ENCODE measurements around the gene POC1B.

Gene POC1B

DNA sequence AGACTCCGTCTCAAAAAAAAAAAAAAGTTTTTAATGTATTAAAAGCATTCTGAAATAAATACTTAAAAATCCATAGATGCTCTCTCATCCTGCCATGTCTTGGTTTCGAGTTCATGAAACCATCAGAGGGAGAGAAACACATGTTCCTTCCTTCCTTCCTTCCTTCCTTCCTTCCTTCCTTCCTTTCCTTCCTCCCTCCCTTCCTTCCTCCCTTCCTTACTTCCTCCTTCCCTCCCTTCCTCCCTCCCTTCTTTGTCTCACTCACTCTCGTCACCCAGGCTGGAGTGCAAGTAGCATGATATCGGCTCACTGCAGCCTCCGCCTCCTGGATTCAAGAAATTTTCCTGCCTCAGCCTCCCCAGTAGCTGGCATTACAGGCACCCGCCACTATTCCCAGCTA is 113.2 kb downstream of the POC1B start:
- H3K4me3 ChIP-seq (ENCODE audit: low read depth, low read length, poor library complexity, severe bottlenecking) = no peak overlapping the region
- no peaks in the 10 kb centered on the region for H3F3A ChIP-seq (ENCODE audit: insufficient read depth, low read length)
- H3K4me2 ChIP-seq (ENCODE audit: low read length) = no peak overlapping the region
- H3K4me1 ChIP-seq (ENCODE audit: insufficient read depth, low read length, severe bottlenecking) = no peaks in the 10 kb centered on the region
- no peak for TF ChIP-seq CTCF (IDR thresholded peaks at IDR 0.05; ENCODE audit: low read length)
- TF ChIP-seq EZH2 (IDR thresholded peaks at IDR 0.05; ENCODE audit: borderline replicate concordance, low read length) = no peak
- H3K9me3 ChIP-seq (ENCODE audit: low read length) = no peaks in the 10 kb centered on the region
- H3K27me3 ChIP-seq (ENCODE audit: insufficient read depth, low read length) = no peaks in the 10 kb centered on the region
- no peak overlapping the region for H2AFZ ChIP-seq (ENCODE audit: low read length)
- H4K20me1 ChIP-seq (ENCODE audit: insufficient read depth, low read length) = no peaks in the 10 kb centered on the region
- no peaks in the 10 kb centered on the region for H3K79me2 ChIP-seq (ENCODE audit: insufficient read depth, low read length)
- H3K27ac ChIP-seq (ENCODE audit: low read depth, low read length, poor library complexity, severe bottlenecking) = no peak overlapping the region
- no peaks in the 10 kb centered on the region for H3K36me3 ChIP-seq (ENCODE audit: insufficient read depth, low read length)
- H3K9ac ChIP-seq (ENCODE audit: low read length) = no peak overlapping the region
- H3K9me2 ChIP-seq (ENCODE audit: low read depth, low read length) = no peaks in the 10 kb centered on the region

GRCh38 chr12:89411846-89412245 is 114.0 kb downstream of the POC1B start:
- H3K4me2 ChIP-seq (ENCODE audit: low read length) = no peak overlapping the region
- no peak overlapping the region for H3K27ac ChIP-seq (ENCODE audit: low read depth, low read length, poor library complexity, severe bottlenecking)
- no peaks in the 10 kb centered on the region for H4K20me1 ChIP-seq (ENCODE audit: insufficient read depth, low read length)
- H3K4me1 ChIP-seq (ENCODE audit: insufficient read depth, low read length, severe bottlenecking) = no peaks in the 10 kb centered on the region
- no peaks in the 10 kb centered on the region for H3K27me3 ChIP-seq (ENCODE audit: insufficient read depth, low read length)
- no peak overlapping the region for H2AFZ ChIP-seq (ENCODE audit: low read length)
- TF ChIP-seq EZH2 (IDR thresholded peaks at IDR 0.05; ENCODE audit: borderline replicate concordance, low read length) (no peak), CTCF (IDR thresholded peaks at IDR 0.05; ENCODE audit: low read length) (no peak)
- H3F3A ChIP-seq (ENCODE audit: insufficient read depth, low read length) = no peaks in the 10 kb centered on the region
- H3K4me3 ChIP-seq (ENCODE audit: low read depth, low read length, poor library complexity, severe bottlenecking) = no peak overlapping the region
- no peaks in the 10 kb centered on the region for H3K36me3 ChIP-seq (ENCODE audit: insufficient read depth, low read length)
- H3K79me2 ChIP-seq (ENCODE audit: insufficient read depth, low read length) = no peaks in the 10 kb centered on the region
- H3K9me2 ChIP-seq (ENCODE audit: low read depth, low read length) = no peaks in the 10 kb centered on the region
- no peaks in the 10 kb centered on the region for H3K9me3 ChIP-seq (ENCODE audit: low read length)
- no peak overlapping the region for H3K9ac ChIP-seq (ENCODE audit: low read length)

DNA sequence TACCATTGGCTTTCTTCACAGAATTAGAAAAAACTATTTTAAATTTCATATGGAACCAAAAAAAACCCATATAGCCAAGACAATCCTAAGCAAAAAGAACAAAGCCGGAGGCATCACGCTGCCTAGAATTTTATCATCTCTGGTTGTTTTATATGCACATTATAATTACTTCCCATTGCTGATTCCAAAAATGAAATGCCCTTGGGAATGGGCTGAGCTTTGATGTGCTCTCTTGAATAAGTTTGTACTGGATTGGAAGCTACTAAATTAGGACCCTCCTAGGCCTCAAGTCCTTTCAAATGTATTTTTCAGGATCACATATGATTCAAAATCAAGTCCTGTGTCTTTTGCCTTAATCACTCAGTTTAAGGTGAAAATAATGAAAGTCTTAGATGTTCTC is 114.6 kb downstream of the POC1B start:
- Histone ChIP-seq H3K9me2 (ENCODE audit: low read depth, low read length) (no peaks in the 10 kb centered on the region), H3K4me1 (ENCODE audit: insufficient read depth, low read length, severe bottlenecking) (no peaks in the 10 kb centered on the region), H3K4me2 (ENCODE audit: low read length) (no peak overlapping the region), H3F3A (ENCODE audit: insufficient read depth, low read length) (no peaks in the 10 kb centered on the region), H4K20me1 (ENCODE audit: insufficient read depth, low read length) (no peaks in the 10 kb centered on the region), H3K36me3 (ENCODE audit: insufficient read depth, low read length) (no peaks in the 10 kb centered on the region), H3K9ac (ENCODE audit: low read length) (no peak overlapping the region), H3K9me3 (ENCODE audit: low read length) (no peaks in the 10 kb centered on the region), H2AFZ (ENCODE audit: low read length) (no peak overlapping the region), H3K27ac (ENCODE audit: low read depth, low read length, poor library complexity, severe bottlenecking) (no peak overlapping the region), H3K27me3 (ENCODE audit: insufficient read depth, low read length) (no peaks in the 10 kb centered on the region), H3K79me2 (ENCODE audit: insufficient read depth, low read length) (no peaks in the 10 kb centered on the region), H3K4me3 (ENCODE audit: low read depth, low read length, poor library complexity, severe bottlenecking) (no peak overlapping the region)
- TF ChIP-seq CTCF (IDR thresholded peaks at IDR 0.05; ENCODE audit: low read length) = no peak
- TF ChIP-seq EZH2 (IDR thresholded peaks at IDR 0.05; ENCODE audit: borderline replicate concordance, low read length) = no peak

All from OCI-LY1 (cell line).